GM12878 (cell line): ENCODE measurements around the gene MYD88. TPM values are rescaled to one million over a fixed set of nuclear protein-coding genes. Genes with fewer than 3 reads are reported as not detected.

Experiments used
- ATAC-seq: fragments of 200-7000 bp; cut with Tn5 transposase; 3 replicates; pipeline ENCODE4 v1.9.1; 2020; ENCODE audit warnings: mild to moderate bottlenecking, moderate library complexity
- BruUV-seq: library from RNA; stranded (reverse); fragments of 400-500 nt; replicated peaks from 2 replicates; lab custom pipeline; 2021; lab: Mats Ljungman, UMichigan
- CTCF ChIA-PET: fragments of 300-600 bp; sonication (Branson Sonifier 250); formaldehyde crosslinking; extraction: SDS; loops from one replicate; lab custom pipeline; 2021; ENCODE audit warnings: inconsistent platforms; lab: Yijun Ruan, JAX
- POLR2A ChIA-PET: fragments of 350-600 bp; formaldehyde crosslinking; extraction: SDS; loops from one replicate; lab custom pipeline; 2021; ENCODE audit warnings: inconsistent platforms; lab: Charles Lee
- RAD21 ChIA-PET: fragments of 300-600 bp; sonication (Branson Sonifier 250); formaldehyde crosslinking; loops from one replicate; lab custom pipeline; 2023; ENCODE audit warnings: antibody characterized with exemption; ENCODE audit not compliant: unreplicated experiment; lab: Charles Lee
- SMC1A ChIA-PET: fragments of 300-600 bp; sonication (Branson Sonifier 250); formaldehyde crosslinking; loops from one replicate; lab custom pipeline; 2023; ENCODE audit not compliant: unreplicated experiment, uncharacterized antibody; lab: Charles Lee
- DNase-seq: peaks from one replicate; pipeline ENCODE4 v3.0.0-alpha.2; 2011; ENCODE audit warnings: low read depth, low spot score
- FAIRE-seq: peaks from 3 replicates; lab custom pipeline; 2011; peaks lifted over from hg19 to GRCh38; lab: Jason Lieb, UNC
- H2AFZ ChIP-seq: 2 replicates; pipeline ENCODE4 v1.6.0; 2011; ENCODE audit warnings: low read depth, low read length, control low read depth; ENCODE audit not compliant: control insufficient read depth
- H3K27ac ChIP-seq: 2 replicates; pipeline ENCODE4 v1.5.1; 2011; ENCODE audit warnings: control low read depth; ENCODE audit not compliant: control insufficient read depth, insufficient read depth
- H3K27me3 ChIP-seq, 2 experiments: replicated peaks in 1 of 2; 2 replicates each; pipeline versions ENCODE4 v1.6.0 to v1.6.1; 2011; ENCODE audit warnings: low read length in 1 of 2; ENCODE audit not compliant: control insufficient read depth in 2 of 2, insufficient read depth in 2 of 2
- H3K36me3 ChIP-seq, 2 experiments: 2 replicates each; pipeline ENCODE4 v1.5.1; 2011; ENCODE audit warnings: low read length in 1 of 2; ENCODE audit not compliant: control insufficient read depth in 2 of 2, insufficient read depth in 2 of 2
- H3K4me1 ChIP-seq: 2 replicates; pipeline ENCODE4 v1.6.1; 2011; ENCODE audit warnings: mild to moderate bottlenecking, low read length, moderate library complexity, mixed read lengths; ENCODE audit not compliant: control insufficient read depth, insufficient read depth
- H3K4me2 ChIP-seq: 2 replicates; pipeline ENCODE4 v1.6.0; 2011; ENCODE audit warnings: control low read depth; ENCODE audit not compliant: control insufficient read depth, insufficient read depth
- H3K4me3 ChIP-seq: fragments of 200-600 bp; sonication (generic); 2 replicates; pipeline ENCODE4 v1.5.1; 2016
- H3K79me2 ChIP-seq: 2 replicates; pipeline ENCODE4 v1.6.0; 2011; ENCODE audit warnings: low read length; ENCODE audit not compliant: control insufficient read depth, insufficient read depth
- H3K9ac ChIP-seq: 2 replicates; pipeline ENCODE4 v1.8.0; 2011; ENCODE audit warnings: low read length, control low read depth, mixed read lengths; ENCODE audit not compliant: control insufficient read depth, insufficient read depth
- H3K9me3 ChIP-seq: replicated peaks from 3 replicates; pipeline ENCODE4 v1.5.1; 2011; ENCODE audit warnings: mild to moderate bottlenecking, low read length; ENCODE audit not compliant: control insufficient read depth, insufficient read depth
- H4K20me1 ChIP-seq: 2 replicates; pipeline ENCODE4 v1.6.0; 2011; ENCODE audit not compliant: control insufficient read depth, insufficient read depth
- BRCA1 ChIP-seq: IDR thresholded peaks from 2 replicates; pipeline ENCODE4 v1.6.1; 2011; ENCODE audit warnings: low read depth, low read length, improper control_type of control experiment
- LARP7 ChIP-seq: fragments of 450-650 bp; IDR thresholded peaks from 2 replicates; pipeline ENCODE4 v1.6.1; 2017; ENCODE audit warnings: mild to moderate bottlenecking
- MEF2A ChIP-seq: IDR thresholded peaks from 2 replicates; pipeline ENCODE4 v1.6.1; 2011; ENCODE audit warnings: low read depth, mild to moderate bottlenecking, low read length, moderate library complexity; ENCODE audit not compliant: insufficient read depth
- NR2C1 ChIP-seq: fragments of 450-650 bp; IDR thresholded peaks from 2 replicates; pipeline ENCODE4 v1.6.1; 2017; ENCODE audit warnings: antibody characterized with exemption, mild to moderate bottlenecking, moderate library complexity
- PAX5 ChIP-seq: IDR thresholded peaks from 2 replicates; pipeline ENCODE4 v1.6.1; 2011; ENCODE audit warnings: low read depth, low read length, borderline replicate concordance
- RFX5 ChIP-seq: IDR thresholded peaks from 2 replicates; pipeline ENCODE4 v1.6.1; 2011; ENCODE audit warnings: low read depth, low read length, improper control_type of control experiment
- SMC3 ChIP-seq: IDR thresholded peaks from 2 replicates; pipeline ENCODE4 v1.6.1; 2011; ENCODE audit warnings: low read length, improper control_type of control experiment, borderline replicate concordance
- SREBF2 ChIP-seq: IDR thresholded peaks from 2 replicates; pipeline ENCODE4 v1.6.1; 2012; ENCODE audit warnings: mild to moderate bottlenecking, low read length
- WRNIP1 ChIP-seq: IDR thresholded peaks from 2 replicates; pipeline ENCODE4 v1.6.1; 2011; ENCODE audit warnings: low read depth, low read length, improper control_type of control experiment, borderline replicate concordance
- ZZZ3 ChIP-seq: IDR thresholded peaks from 2 replicates; pipeline ENCODE4 v1.6.1; 2011; ENCODE audit warnings: low read depth; ENCODE audit not compliant: control insufficient read depth, insufficient read length
- WGBS: methylation state at CpG from one replicate; pipeline ENCODE4 v1.1.6; 2016; ENCODE audit warnings: low lambda C conversion rate; ENCODE audit not compliant: insufficient replicate concordance, insufficient coverage; ENCODE audit errors: missing lambda C conversion rate; 5-methylcytosine and 5-hydroxymethylcytosine counted together
- in situ Hi-C: fragments of 300-500 bp; cut with MboI; formaldehyde crosslinking; loops from 9 replicates; pipeline ENCODE4 v1.14.3; 2018; ENCODE audit warnings: mixed read lengths
- intact Hi-C: fragments of 100-400 bp; cut with micrococcal nuclease; formaldehyde crosslinking; loops from one replicate; pipeline ENCODE4 v1.14.2; 2022; ENCODE audit not compliant: unreplicated experiment
- polyA plus RNA-seq, 11 experiments: library from polyadenylated mRNA; depleted of rRNA in 4 of 11; unstranded in 6 of 11; stranded (reverse) in 5 of 11; fragments of >200 nt; fragmentation: Nextera tagmentation in 4 of 11; fragmentation: Illumina TruSeq in 1 of 11; extraction: Ambion mirVana in 4 of 11; extraction: Trizol in 1 of 11; gene quantifications; 1 replicate in 1 of 11; 2 replicates in 10 of 11; pipeline versions ENCODE4 v1.2.1 to v1.2.3, GENCODE V29; 2011 to 2016; ENCODE audit warnings: inconsistent platforms in 2 of 11, missing spikeins in 2 of 11, low read depth in 1 of 11
- total RNA-seq, 4 experiments: library from RNA; depleted of rRNA in 3 of 4; stranded (reverse); fragments of >200 nt in 3 of 4; fragmentation: Illumina TruSeq in 1 of 4; extraction: Trizol in 1 of 4; gene quantifications; 2 replicates each; pipeline versions ENCODE4 v1.2.1 to v1.2.3, GENCODE V29; 2013 to 2021
- TF ChIP-seq, protein P1 (sequence below): fragments of 450-650 bp; formaldehyde crosslinking; IDR thresholded peaks from 2 replicates; pipeline ENCODE4 v1.4.0; 2020; ENCODE audit warnings: mild to moderate bottlenecking, moderate library complexity

Gene MYD88
- total and polyA plus RNA-seq, 10 of the 15 experiments (the other 5 are each of a cell fraction or from before 2014, with no cell fraction given): 5.5 to 84.8 (median 67.5) TPM

DNA sequence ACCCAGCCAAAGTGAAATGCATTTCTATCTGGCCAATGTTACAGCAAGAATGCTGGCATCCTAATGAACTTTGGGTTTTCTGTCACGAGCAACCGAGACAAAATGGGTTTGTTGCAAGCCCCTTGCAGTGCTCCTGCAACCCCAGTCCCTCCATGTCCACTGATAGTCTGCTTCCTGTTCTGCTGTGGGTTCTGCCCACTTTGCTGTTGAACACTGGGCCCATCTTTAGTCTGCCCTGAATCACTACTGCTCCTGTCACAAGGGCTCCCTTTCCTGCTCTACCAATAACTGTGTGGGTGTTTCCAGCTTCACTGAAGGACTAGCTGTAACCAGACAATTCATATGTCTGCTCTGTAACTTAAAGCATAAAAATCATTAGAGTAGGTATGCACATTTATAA, 14.1 kb downstream of the MYD88 start:
- ChIA-PET SMC1A (interaction anchor here (1.3 to 10.2 kb wide), 3 partner anchors 12 to 58 kb away, joined by 4 to 89 read pairs (median 64); partner anchors contain the start of genes ACAA1, MYD88 and OXSR1), CTCF (interaction anchor here (1.4 to 6.8 kb wide), 4 partner anchors 13 to 59 kb away, joined by 3 to 55 read pairs (median 3); partner anchors contain the start of genes MYD88 and OXSR1)
- DNase-seq: no peak
- Histone ChIP-seq H3K4me1 (peaks cover 7% of the 10 kb centered on the region; the same call in 1 of the 2 replicates), H3K27me3 (no peaks in the 10 kb centered on the region), H3K9me3 (0 out of 3 replicates have a peak, but pooled peaks cover under 1% of the 10 kb centered on the region), H3K4me3 (no peak overlapping the region), H2AFZ (no peak overlapping the region), H3K27ac (no peak overlapping the region), H3K4me2 (no peak overlapping the region), H3K36me3 (no peaks in the 10 kb centered on the region)
- 97% methylated on average over 2 of the region's 2 CpGs for WGBS
- BruUV-seq: no TSS peak
- no peak for FAIRE-seq
- intact Hi-C loops: no loop called here
- TF ChIP-seq PAX5 (no peak), NR2C1 (no peak), SREBF2 (no peak), LARP7 (no peak), ZZZ3 (no peak), RFX5 (no peak), BRCA1 (no peak), WRNIP1 (no peak), SMC3 (no peak), MEF2A (no peak)
- TF ChIP-seq, protein P1, sequence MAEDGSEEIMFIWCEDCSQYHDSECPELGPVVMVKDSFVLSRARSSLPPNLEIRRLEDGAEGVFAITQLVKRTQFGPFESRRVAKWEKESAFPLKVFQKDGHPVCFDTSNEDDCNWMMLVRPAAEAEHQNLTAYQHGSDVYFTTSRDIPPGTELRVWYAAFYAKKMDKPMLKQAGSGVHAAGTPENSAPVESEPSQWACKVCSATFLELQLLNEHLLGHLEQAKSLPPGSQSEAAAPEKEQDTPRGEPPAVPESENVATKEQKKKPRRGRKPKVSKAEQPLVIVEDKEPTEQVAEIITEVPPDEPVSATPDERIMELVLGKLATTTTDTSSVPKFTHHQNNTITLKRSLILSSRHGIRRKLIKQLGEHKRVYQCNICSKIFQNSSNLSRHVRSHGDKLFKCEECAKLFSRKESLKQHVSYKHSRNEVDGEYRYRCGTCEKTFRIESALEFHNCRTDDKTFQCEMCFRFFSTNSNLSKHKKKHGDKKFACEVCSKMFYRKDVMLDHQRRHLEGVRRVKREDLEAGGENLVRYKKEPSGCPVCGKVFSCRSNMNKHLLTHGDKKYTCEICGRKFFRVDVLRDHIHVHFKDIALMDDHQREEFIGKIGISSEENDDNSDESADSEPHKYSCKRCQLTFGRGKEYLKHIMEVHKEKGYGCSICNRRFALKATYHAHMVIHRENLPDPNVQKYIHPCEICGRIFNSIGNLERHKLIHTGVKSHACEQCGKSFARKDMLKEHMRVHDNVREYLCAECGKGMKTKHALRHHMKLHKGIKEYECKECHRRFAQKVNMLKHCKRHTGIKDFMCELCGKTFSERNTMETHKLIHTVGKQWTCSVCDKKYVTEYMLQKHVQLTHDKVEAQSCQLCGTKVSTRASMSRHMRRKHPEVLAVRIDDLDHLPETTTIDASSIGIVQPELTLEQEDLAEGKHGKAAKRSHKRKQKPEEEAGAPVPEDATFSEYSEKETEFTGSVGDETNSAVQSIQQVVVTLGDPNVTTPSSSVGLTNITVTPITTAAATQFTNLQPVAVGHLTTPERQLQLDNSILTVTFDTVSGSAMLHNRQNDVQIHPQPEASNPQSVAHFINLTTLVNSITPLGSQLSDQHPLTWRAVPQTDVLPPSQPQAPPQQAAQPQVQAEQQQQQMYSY (CRISPR knock-in tag): no peak
- TF ChIP-seq, all 136 proteins: peak for 0
- ChIA-PET POLR2A (interaction anchor here (0.6 to 7.2 kb wide), 4 partner anchors 11 to 18 kb away, joined by 3 to 100 read pairs (median 30); partner anchors contain the start of genes ACAA1, MYD88 and OXSR1), RAD21 (interaction anchor here (1.1 to 3.2 kb wide), 2 partner anchors 11 to 12 kb away, joined by 3 to 26 read pairs; partner anchors contain the start of gene OXSR1)
- in situ Hi-C loops: no loop called here
- no peak for ATAC-seq
- Histone ChIP-seq H4K20me1 (no peaks in the 10 kb centered on the region), H3K79me2 (no peaks in the 10 kb centered on the region), H3K9ac (no peak overlapping the region)
